Heart left ventricle (tissue), 16 donors: Measurements from ENCODE around the gene SDHD. TPM values are rescaled to one million over a fixed set of nuclear protein-coding genes. Genes with fewer than 3 reads are reported as not detected.

Experiments used
- ATAC-seq, 4 donors: fragments of 200-7000 bp; cut with Tn5 transposase; one replicate each; pipeline ENCODE4 v1.9.1; 2020 to 2022; ENCODE audit warnings: moderate library complexity in 4 of 4, mild to moderate bottlenecking in 3 of 4, moderate number of reproducible peaks in 1 of 4
- DNase-seq, 5 donors: peaks; one replicate each; pipeline ENCODE4 v3.0.0-alpha.2; 2020
- H3K27ac ChIP-seq, 12 donors: fragments of 200-600 bp; sonication (generic) in 4 of 12; one replicate each; pipeline versions ENCODE4 v1.5.0 to v1.8.0; 2016 to 2022; ENCODE audit warnings: mild to moderate bottlenecking in 2 of 12
- H3K27me3 ChIP-seq, 9 donors: fragments of 200-600 bp; sonication (generic) in 2 of 9; one replicate each; pipeline versions ENCODE4 v1.5.1 to v1.8.0; 2016 to 2022; ENCODE audit warnings: mild to moderate bottlenecking in 3 of 9
- H3K36me3 ChIP-seq, 9 donors: fragments of 200-600 bp; sonication (generic) in 2 of 9; one replicate each; pipeline versions ENCODE4 v1.5.0 to v1.8.0; 2018 to 2022; ENCODE audit warnings: mild to moderate bottlenecking in 2 of 9
- H3K4me1 ChIP-seq, 12 donors: fragments of 200-600 bp; sonication (generic) in 4 of 12; one replicate each; pipeline versions ENCODE4 v1.5.0 to v1.8.0; 2016 to 2022; ENCODE audit warnings: mild to moderate bottlenecking in 3 of 12
- H3K4me3 ChIP-seq, 12 donors: fragments of 200-600 bp; sonication (generic) in 4 of 12; one replicate each; pipeline versions ENCODE4 v1.5.0 to v1.8.0; 2017 to 2022; ENCODE audit warnings: mild to moderate bottlenecking in 9 of 12, moderate library complexity in 4 of 12
- H3K9me3 ChIP-seq, 12 donors: fragments of 200-600 bp; sonication (generic) in 4 of 12; one replicate each; pipeline versions ENCODE4 v1.5.0 to v1.8.0; 2016 to 2022; ENCODE audit warnings: mild to moderate bottlenecking in 1 of 12
- POLR2A ChIP-seq, 2 donors: fragments of 450-650 bp; IDR thresholded peaks; one replicate each; pipeline ENCODE4 v1.6.1; 2017; ENCODE audit warnings: antibody characterized with exemption in 2 of 2, mild to moderate bottlenecking in 2 of 2, moderate library complexity in 2 of 2
- WGBS, 4 donors: extraction: QIAGEN DNeasy Blood & Tissue Kit in 2 of 4; methylation state at CpG; one replicate each; pipeline versions ENCODE4 v1.1.5 to v1.1.7; 2013 to 2018; 5-methylcytosine and 5-hydroxymethylcytosine counted together
- intact Hi-C, 10 donors: fragments of 100-400 bp; cut with DNase I; formaldehyde crosslinking; loops; one replicate each; pipeline versions ENCODE4 v1.11.1 to v1.14.2; 2022
- polyA plus RNA-seq, 2 donors: library from polyadenylated mRNA; stranded (reverse); fragments of 200-250 nt; gene quantifications; one replicate each; pipeline ENCODE4 v1.2.3, GENCODE V29; 2013
- total RNA-seq, 9 donors: library from RNA; depleted of rRNA in 2 of 9; stranded (reverse); fragments of >200 nt in 2 of 9; fragmentation: NEBNext Ultra II Directional in 3 of 9; extraction: Animal tissue kit (Norgen Biotek cat#: 25700) in 3 of 9; gene quantifications; one replicate each; pipeline versions ENCODE4 v1.1.0 to v1.2.4, GENCODE V29; 2016 to 2023
- TF ChIP-seq, protein P1 (sequence below), 12 donors: fragments of 200-600 bp; sonication (generic) in 4 of 12; IDR thresholded peaks; one replicate each; pipeline versions ENCODE4 v1.5.0 to v1.8.0; 2018 to 2022; ENCODE audit warnings: antibody characterized with exemption in 12 of 12, mild to moderate bottlenecking in 5 of 12
- donor health status: ischemic (EF 13 %, LVEDD 7.1; RV severe dilation, severe dysfunction).
- donor health status: healthy with polysubstance abuse.
- donor health status: DM: no; HTN: yes; CAD: no.
- donor health status: DM: no; HTN: no; CAD: no.
- donor health status: ischemic (EF 25% LVEDD 6.9; RV normal size, moderate dysfunction).
- donor health status: ischemic (EF 25% LVEDD 5.7; RV mildly dilated, moderate dysfunction).
- donor health status: healthy.
- donor health status: DM: yes; HTN: yes; CAD: no.
- donor health status: ischemic (EF 35%, LVEDD 5.7; RV mildly dilated, moderate dysfunction).
- donor health status: nonischemic (EF 11% LVEDD 7.7; RV severe dilation, severe dysfunction).
- donor health status: DM: yes; HTN: yes; CAD: no.
- donor health status: PGD.
- donor health status: ischemic (EF 29% LVEDD 5.4; RV normal size, mild dysfunction).
- donor health status: nonischemic (EF 23%, LVEDD 6.1; RV moderate dilation, normal function).

Gene SDHD
- total and polyA plus RNA-seq, 11 donors = 173 to 314 (median 236) TPM

DNA sequence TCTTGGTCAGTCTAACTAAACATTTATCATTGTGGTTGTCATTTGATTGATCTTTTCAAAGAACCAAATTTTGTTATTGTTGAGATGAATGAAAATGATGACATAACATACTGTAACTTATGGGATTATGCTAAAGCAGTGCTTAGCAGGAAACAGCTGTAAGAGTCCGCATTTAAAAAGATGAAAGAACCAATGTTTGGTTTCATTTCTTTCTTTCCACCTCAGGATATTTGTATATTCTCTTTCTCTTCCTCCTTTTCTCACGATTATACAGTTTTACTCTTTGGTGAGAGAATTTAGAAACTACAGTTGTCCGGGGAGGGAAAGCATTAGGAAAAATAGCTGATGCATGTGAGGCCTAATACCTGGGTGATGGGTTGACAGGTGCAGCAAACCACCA is 36.0 kb upstream of the SDHD start:
- intact Hi-C loops = no loop called here
- Histone ChIP-seq H3K9me3 (peaks cover 0 to 6% (median 0%) of the 10 kb centered on the region in 12 donors), H3K27ac (no peak overlapping the region), H3K27me3 (no peaks in the 10 kb centered on the region), H3K36me3 (peaks cover 0 to 99% (median 82%) of the 10 kb centered on the region in 9 donors), H3K4me1 (peaks cover 0 to 13% (median 0%) of the 10 kb centered on the region in 12 donors), H3K4me3 (no peak overlapping the region)
- 80 to 88% (median 83%) methylated on average over 3 of the region's 3 CpGs for WGBS, 4 donors
- TF ChIP-seq POLR2A (IDR thresholded peaks at IDR 0.05) = no peak
- TF ChIP-seq, protein P1, sequence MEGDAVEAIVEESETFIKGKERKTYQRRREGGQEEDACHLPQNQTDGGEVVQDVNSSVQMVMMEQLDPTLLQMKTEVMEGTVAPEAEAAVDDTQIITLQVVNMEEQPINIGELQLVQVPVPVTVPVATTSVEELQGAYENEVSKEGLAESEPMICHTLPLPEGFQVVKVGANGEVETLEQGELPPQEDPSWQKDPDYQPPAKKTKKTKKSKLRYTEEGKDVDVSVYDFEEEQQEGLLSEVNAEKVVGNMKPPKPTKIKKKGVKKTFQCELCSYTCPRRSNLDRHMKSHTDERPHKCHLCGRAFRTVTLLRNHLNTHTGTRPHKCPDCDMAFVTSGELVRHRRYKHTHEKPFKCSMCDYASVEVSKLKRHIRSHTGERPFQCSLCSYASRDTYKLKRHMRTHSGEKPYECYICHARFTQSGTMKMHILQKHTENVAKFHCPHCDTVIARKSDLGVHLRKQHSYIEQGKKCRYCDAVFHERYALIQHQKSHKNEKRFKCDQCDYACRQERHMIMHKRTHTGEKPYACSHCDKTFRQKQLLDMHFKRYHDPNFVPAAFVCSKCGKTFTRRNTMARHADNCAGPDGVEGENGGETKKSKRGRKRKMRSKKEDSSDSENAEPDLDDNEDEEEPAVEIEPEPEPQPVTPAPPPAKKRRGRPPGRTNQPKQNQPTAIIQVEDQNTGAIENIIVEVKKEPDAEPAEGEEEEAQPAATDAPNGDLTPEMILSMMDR (IDR thresholded peaks at IDR 0.05) = no peak
- no peak for DNase-seq
- ATAC-seq = no peak

DNA sequence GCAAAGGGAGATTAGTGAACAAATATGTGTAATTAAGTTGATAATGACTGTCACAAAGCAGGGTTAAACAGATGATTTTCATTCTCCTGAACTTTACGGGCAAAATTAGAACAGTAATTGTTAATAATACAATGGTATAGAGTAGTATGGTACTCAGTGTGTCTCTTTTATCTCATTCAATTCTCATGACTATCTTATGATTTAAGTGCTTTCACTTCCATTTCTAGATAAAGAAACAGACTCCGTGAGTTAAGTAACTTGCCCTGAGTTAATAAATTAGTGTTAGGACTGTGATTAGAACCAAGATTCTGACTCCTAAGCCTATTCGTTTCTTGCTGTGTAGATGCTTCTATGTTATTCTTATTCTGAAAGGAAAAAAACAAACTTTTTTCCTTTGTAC is 34.9 kb upstream of the SDHD start:
- WGBS, 4 donors = 65 to 71% (median 68%) methylated on average over 3 of the region's 3 CpGs
- no peak overlapping the region for H3K27ac ChIP-seq
- H3K27me3 ChIP-seq = no peaks in the 10 kb centered on the region
- DNase-seq (no peak), ATAC-seq (no peak)
- intact Hi-C loops = no loop called here
- H3K9me3 ChIP-seq = peaks cover 0 to 6% (median 0%) of the 10 kb centered on the region in 12 donors
- no peak overlapping the region for H3K4me3 ChIP-seq
- peaks cover 0 to 13% (median 0%) of the 10 kb centered on the region in 12 donors for H3K4me1 ChIP-seq
- peaks cover 0 to 99% (median 76%) of the 10 kb centered on the region in 9 donors for H3K36me3 ChIP-seq
- no peak for TF ChIP-seq POLR2A (IDR thresholded peaks at IDR 0.05)
- TF ChIP-seq, protein P1 (IDR thresholded peaks at IDR 0.05) = no peak

DNA sequence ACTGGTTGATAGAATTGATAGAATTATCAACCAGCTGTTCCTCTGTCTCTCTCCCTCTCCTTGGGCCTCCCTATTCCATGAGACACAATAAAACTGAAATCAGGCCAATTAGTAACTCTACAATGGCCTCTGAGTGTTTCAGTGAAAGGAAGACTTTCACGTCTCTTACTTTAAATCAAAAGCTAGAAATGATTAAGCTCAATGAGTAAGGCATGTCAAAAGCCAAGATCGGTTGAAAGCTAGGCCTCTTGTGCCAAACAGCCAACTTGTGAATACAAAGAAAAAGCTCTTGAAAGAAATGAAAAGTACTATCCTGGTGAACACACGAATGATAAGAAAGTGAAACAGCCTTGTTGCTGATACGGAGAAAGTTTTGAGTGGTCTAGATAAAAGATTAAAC is 29.5 kb upstream of the SDHD start:
- Histone ChIP-seq H3K36me3 (peaks cover 0 to 98% (median 90%) of the 10 kb centered on the region in 9 donors), H3K4me1 (peaks cover 0 to 3% (median 0%) of the 10 kb centered on the region in 12 donors), H3K27me3 (no peaks in the 10 kb centered on the region), H3K27ac (no peak overlapping the region), H3K4me3 (no peak overlapping the region), H3K9me3 (no peaks in the 10 kb centered on the region)
- no peak for DNase-seq
- 57 to 71% (median 69%) methylated on average over 4 of the region's 4 CpGs for WGBS, 4 donors
- intact Hi-C loops = no loop called here
- TF ChIP-seq, protein P1 (IDR thresholded peaks at IDR 0.05) = no peak
- TF ChIP-seq POLR2A (IDR thresholded peaks at IDR 0.05) = no peak
- no peak for ATAC-seq

DNA sequence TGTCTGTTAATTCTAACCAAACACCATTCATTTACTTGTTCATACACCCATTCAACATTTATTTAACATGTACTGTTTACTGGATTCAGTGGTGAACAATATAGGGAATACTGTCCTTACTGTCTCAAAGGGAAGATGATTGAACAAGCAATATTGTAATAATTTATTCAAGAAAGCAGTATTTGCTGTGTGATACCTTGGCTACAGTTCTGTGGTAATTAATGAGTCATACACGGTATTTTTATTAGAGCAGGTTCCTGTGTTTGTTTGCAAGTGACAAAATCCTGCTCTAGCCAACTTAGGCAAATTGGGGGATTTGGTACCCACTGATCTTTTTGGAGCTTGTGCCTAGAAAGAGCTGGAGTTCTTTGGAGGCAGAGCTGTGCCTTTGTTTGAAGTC is 28.6 kb upstream of the SDHD start:
- no peaks in the 10 kb centered on the region for H3K27me3 ChIP-seq
- no peak overlapping the region for H3K4me3 ChIP-seq
- intact Hi-C loops = no loop called here
- H3K4me1 ChIP-seq = peaks cover 0 to 3% (median 0%) of the 10 kb centered on the region in 12 donors
- WGBS, 4 donors = 47 to 56% (median 53%) methylated on average over 1 of the region's 1 CpG
- no peaks in the 10 kb centered on the region for H3K9me3 ChIP-seq
- ATAC-seq = no peak
- H3K36me3 ChIP-seq = peaks cover 0 to 98% (median 90%) of the 10 kb centered on the region in 9 donors
- DNase-seq = no peak
- no peak overlapping the region for H3K27ac ChIP-seq
- TF ChIP-seq POLR2A (IDR thresholded peaks at IDR 0.05) = no peak
- TF ChIP-seq, protein P1 (IDR thresholded peaks at IDR 0.05) = no peak
